ENCODE data around the gene SUGCT. TPM values are rescaled to one million over a fixed set of nuclear protein-coding genes. Genes with fewer than 3 reads are reported as not detected.
"Not testable (repeated sequence)": the region's sequence is repeated elsewhere in the genome, so short reads cannot be mapped to it uniquely, and the experiment has no call there.

SUGCT gene
- total and polyA plus RNA-seq, 2 experiments from 2014 or later = 21.4 to 57.8 TPM

DNA sequence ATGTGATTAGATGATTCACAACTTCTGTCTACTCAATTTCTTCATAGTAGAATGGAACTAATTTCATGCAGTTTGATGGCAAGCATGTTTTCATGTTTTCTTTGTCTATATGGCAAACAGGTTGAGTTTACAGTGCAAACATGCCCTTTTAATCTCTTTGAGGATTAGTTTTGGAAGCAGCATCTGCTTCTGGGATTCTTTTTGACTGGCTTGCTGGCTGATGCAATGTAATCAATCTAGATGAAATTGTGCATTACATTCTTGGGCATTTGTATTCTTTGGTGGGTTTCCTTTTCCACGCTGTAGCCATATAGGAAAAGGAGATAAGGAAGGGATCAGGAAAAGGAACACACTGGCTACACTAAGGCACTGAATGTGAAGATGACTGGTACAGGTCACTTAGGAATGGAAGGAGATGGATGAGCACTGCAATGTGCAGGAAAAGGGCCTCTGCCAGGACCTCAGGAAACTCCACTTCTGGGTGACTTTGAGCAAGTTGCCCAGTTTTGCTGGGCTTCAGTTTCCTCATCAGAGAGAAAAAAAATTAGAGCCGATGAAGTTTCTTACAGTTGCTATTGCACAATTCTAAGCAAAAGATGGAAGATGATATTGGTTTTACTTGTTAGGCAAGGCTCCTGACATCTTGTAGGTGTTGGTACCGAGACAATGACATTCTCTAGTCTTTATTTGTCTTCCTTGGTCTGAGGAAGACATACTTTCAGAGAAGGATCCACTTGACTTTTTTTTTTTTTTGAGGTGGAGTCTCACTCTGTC is 269.1 kb downstream of the SUGCT start:
- no peak for DNase-seq (ENCODE audit: low read depth in 1 of 2, low spot score in 1 of 2)
- no peaks in the 10 kb centered on the region for H3K36me3 ChIP-seq
- no peaks in the 10 kb centered on the region for H3K4me1 ChIP-seq (ENCODE audit: low read depth)
- H3K27ac ChIP-seq = no peak overlapping the region
- no peak for TF ChIP-seq CTCF (IDR thresholded peaks at IDR 0.05; ENCODE audit: low read depth, low read length)
- no peaks in the 10 kb centered on the region for H3K9me3 ChIP-seq (ENCODE audit: low read depth)
- H3K4me3 ChIP-seq = no peak overlapping the region
- no peaks in the 10 kb centered on the region for H3K27me3 ChIP-seq

DNA sequence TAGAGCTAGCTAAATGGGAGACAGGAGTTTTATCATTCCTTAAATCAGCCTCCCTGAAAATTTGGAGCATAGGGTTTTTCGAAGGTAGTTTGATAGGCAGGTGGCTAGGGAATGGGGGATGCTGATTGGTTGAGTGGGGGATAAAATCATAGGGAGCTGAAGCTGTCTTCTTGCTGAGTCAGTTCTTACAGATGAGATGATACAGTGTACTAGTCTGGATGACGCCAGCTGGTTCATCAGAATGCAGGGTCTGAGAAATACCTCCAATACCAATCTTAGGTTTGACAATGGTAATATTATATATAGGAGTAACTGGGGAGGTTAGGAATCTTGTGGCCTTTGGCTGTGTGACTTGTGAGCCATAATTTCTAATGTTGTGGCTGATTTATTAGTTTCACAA is 271.2 kb downstream of the SUGCT start:
- no peak for DNase-seq (ENCODE audit: low read depth in 1 of 2, low spot score in 1 of 2)
- no peak overlapping the region for H3K27ac ChIP-seq
- TF ChIP-seq CTCF (IDR thresholded peaks at IDR 0.05; ENCODE audit: low read depth, low read length) = no peak
- no peaks in the 10 kb centered on the region for H3K4me1 ChIP-seq (ENCODE audit: low read depth)
- no peak overlapping the region for H3K4me3 ChIP-seq
- H3K9me3 ChIP-seq (ENCODE audit: low read depth) = no peaks in the 10 kb centered on the region
- no peaks in the 10 kb centered on the region for H3K36me3 ChIP-seq
- H3K27me3 ChIP-seq = no peaks in the 10 kb centered on the region

GRCh38 chr7:40412323-40412722 is 277.5 kb downstream of the SUGCT start:
- Histone ChIP-seq H3K27me3 (no peaks in the 10 kb centered on the region), H3K27ac (no peak overlapping the region), H3K4me1 (ENCODE audit: low read depth) (no peaks in the 10 kb centered on the region), H3K36me3 (no peaks in the 10 kb centered on the region), H3K9me3 (ENCODE audit: low read depth) (no peaks in the 10 kb centered on the region), H3K4me3 (no peak overlapping the region)
- no peak for DNase-seq (ENCODE audit: low read depth in 1 of 2, low spot score in 1 of 2)
- no peak for TF ChIP-seq CTCF (IDR thresholded peaks at IDR 0.05; ENCODE audit: low read depth, low read length)

DNA sequence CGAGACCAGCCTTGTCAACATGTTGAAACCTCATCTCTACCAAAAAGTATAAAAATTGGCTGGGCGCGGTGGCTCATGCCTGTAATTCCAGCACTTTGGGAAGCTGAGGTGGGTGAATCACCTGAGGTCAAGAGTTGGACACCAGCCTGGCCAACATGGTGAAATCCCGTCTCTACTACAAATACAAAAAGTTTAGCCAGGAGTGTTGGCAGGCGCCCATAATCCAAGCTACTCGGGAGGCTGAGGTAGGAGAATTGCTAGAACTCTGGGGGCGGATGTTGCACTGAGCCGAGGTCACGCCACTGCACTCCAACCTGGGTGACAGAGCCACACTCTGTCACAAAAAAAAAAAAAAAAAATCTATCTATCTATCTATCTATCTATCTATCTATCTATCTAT is 279.9 kb downstream of the SUGCT start:
- H3K27ac ChIP-seq; H3K9me3 ChIP-seq (ENCODE audit: low read depth); H3K36me3 ChIP-seq; DNase-seq (ENCODE audit: low read depth in 1 of 2, low spot score in 1 of 2); H3K27me3 ChIP-seq; H3K4me1 ChIP-seq (ENCODE audit: low read depth); H3K4me3 ChIP-seq: not testable (repeated sequence)

DNA sequence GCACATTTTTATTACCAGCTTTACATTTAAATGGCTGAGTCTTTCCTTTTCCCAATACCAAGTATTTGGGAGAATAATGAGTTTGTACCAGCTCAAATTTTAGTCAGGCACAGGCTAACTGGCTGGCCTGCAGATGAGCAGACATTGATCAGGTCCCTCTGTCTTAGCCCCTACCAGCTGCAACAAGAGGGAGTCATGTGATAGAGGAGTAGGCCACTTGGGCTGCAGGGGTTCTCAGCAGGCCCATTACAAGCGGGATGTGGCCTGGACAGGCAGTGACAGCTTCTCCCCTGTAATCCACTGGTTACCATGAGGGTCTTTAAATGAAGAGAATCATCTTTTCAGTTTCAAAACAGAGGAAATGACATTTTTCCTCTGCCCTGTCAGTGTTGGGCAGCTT is 283.6 kb downstream of the SUGCT start:
- Histone ChIP-seq H3K4me1 (ENCODE audit: low read depth) (peaks cover 4% of the 10 kb centered on the region), H3K27ac (no peak overlapping the region), H3K27me3 (no peaks in the 10 kb centered on the region), H3K4me3 (no peak overlapping the region), H3K9me3 (ENCODE audit: low read depth) (no peaks in the 10 kb centered on the region), H3K36me3 (no peaks in the 10 kb centered on the region)
- no peak for DNase-seq (ENCODE audit: low read depth in 1 of 2, low spot score in 1 of 2)
- no peak for TF ChIP-seq CTCF (IDR thresholded peaks at IDR 0.05; ENCODE audit: low read depth, low read length)

- no peaks in the 10 kb centered on the region for H3K9me3 ChIP-seq (ENCODE audit: low read depth)
- DNase-seq (ENCODE audit: low read depth in 1 of 2, low spot score in 1 of 2) = no peak
- TF ChIP-seq CTCF (IDR thresholded peaks at IDR 0.05; ENCODE audit: low read depth, low read length) = no peak
- no peak overlapping the region for H3K4me3 ChIP-seq
- H3K27me3 ChIP-seq = no peaks in the 10 kb centered on the region
- no peak overlapping the region for H3K27ac ChIP-seq
- H3K4me1 ChIP-seq (ENCODE audit: low read depth) = peaks cover 4% of the 10 kb centered on the region
- no peaks in the 10 kb centered on the region for H3K36me3 ChIP-seq
Measured at GRCh38 chr7:40418983-40419382, 284.2 kb downstream of the SUGCT start.

Measured in cardiac muscle cell (in vitro differentiated cells and primary cell).